H1 (cell line): ENCODE results near the gene TSFM. TPM values are rescaled to one million over a fixed set of nuclear protein-coding genes. Genes with fewer than 3 reads are reported as not detected.

Experiments
- CTCF ChIA-PET: fragments of 300-600 bp; sonication (Branson Sonifier 250); formaldehyde crosslinking; loops from one replicate; lab custom pipeline; 2021; ENCODE audit not compliant: partially characterized antibody; lab: Charles Lee
- POLR2A ChIA-PET: fragments of 300-600 bp; sonication (Branson Sonifier 250); formaldehyde crosslinking; loops from one replicate; lab custom pipeline; 2021; ENCODE audit warnings: inconsistent platforms; ENCODE audit not compliant: partially characterized antibody; lab: Charles Lee
- DNase-seq, 2 experiments: peaks; one replicate each; pipeline versions ENCODE4 v3.0.0 to v3.0.0-alpha.2; 2010 to 2022; ENCODE audit warnings: low spot score in 2 of 2, low read depth in 1 of 2, mixed read lengths in 1 of 2
- FAIRE-seq: peaks from 2 replicates; lab custom pipeline; 2011; peaks lifted over from hg19 to GRCh38; lab: Jason Lieb, UNC
- H2AFZ ChIP-seq: 2 replicates; pipeline ENCODE4 v1.8.1; 2012; ENCODE audit warnings: low read length, inconsistent platforms
- H2AK5ac ChIP-seq: 2 replicates; pipeline ENCODE4 v1.6.1; 2013; ENCODE audit warnings: low read depth, low read length
- H2BK120ac ChIP-seq: replicated peaks from 2 replicates; pipeline ENCODE3; 2013; ENCODE audit warnings: low read depth, low read length, inconsistent platforms
- H2BK12ac ChIP-seq: 2 replicates; pipeline ENCODE4 v1.6.1; 2013; ENCODE audit warnings: low read depth, low read length
- H2BK15ac ChIP-seq: 2 replicates; pipeline ENCODE4 v1.6.1; 2013; ENCODE audit warnings: low read length
- H2BK20ac ChIP-seq: 2 replicates; pipeline ENCODE4 v1.6.1; 2013; ENCODE audit warnings: low read length
- H2BK5ac ChIP-seq: 2 replicates; pipeline ENCODE4 v1.6.1; 2013; ENCODE audit warnings: low read depth, low read length
- H3K14ac ChIP-seq: 2 replicates; pipeline ENCODE4 v1.6.1; 2013; ENCODE audit warnings: inconsistent platforms; ENCODE audit not compliant: insufficient read length
- H3K18ac ChIP-seq: 2 replicates; pipeline ENCODE4 v1.6.1; 2013; ENCODE audit warnings: low read length; ENCODE audit errors: extremely low read depth
- H3K23ac ChIP-seq: 2 replicates; pipeline ENCODE4 v1.6.1; 2013; ENCODE audit warnings: inconsistent platforms; ENCODE audit not compliant: insufficient read length
- H3K23me2 ChIP-seq: 2 replicates; pipeline ENCODE4 v1.6.1; 2013; ENCODE audit warnings: low read depth, low read length
- H3K27ac ChIP-seq: 2 replicates; pipeline ENCODE4 v1.6.1; 2011; ENCODE audit warnings: low read depth, low read length, inconsistent platforms
- H3K27me3 ChIP-seq, 4 experiments: replicated peaks in 1 of 4; 1 replicate in 1 of 4; 2 replicates in 3 of 4; pipeline versions ENCODE4 v1.6.1 to v1.8.1; 2011 to 2013; ENCODE audit warnings: low read length in 3 of 4, mild to moderate bottlenecking in 3 of 4, inconsistent platforms in 2 of 4, mixed read lengths in 2 of 4, moderate library complexity in 1 of 4; ENCODE audit not compliant: control insufficient read depth in 3 of 4, insufficient read depth in 3 of 4; ENCODE audit errors: extremely low read depth in 1 of 4
- H3K36me3 ChIP-seq, 4 experiments: 2 replicates each; pipeline versions ENCODE4 v1.6.1 to v1.8.1; 2011 to 2013; ENCODE audit warnings: mild to moderate bottlenecking in 4 of 4, low read length in 3 of 4, moderate library complexity in 2 of 4, control low read depth in 1 of 4, inconsistent platforms in 1 of 4; ENCODE audit not compliant: insufficient read depth in 4 of 4, control insufficient read depth in 2 of 4
- H3K4ac ChIP-seq: replicated peaks from 2 replicates; pipeline ENCODE3; 2013; ENCODE audit warnings: low read length, low read depth, mixed read lengths, inconsistent platforms; ENCODE audit not compliant: insufficient read length
- H3K4me1 ChIP-seq, 4 experiments: replicated peaks in 1 of 4; 1 replicate in 1 of 4; 2 replicates in 3 of 4; pipeline versions ENCODE4 v1.6.1 to v1.8.1; 2011 to 2013; ENCODE audit warnings: low read length in 3 of 4, inconsistent platforms in 2 of 4, mixed read lengths in 1 of 4; ENCODE audit not compliant: insufficient read depth in 4 of 4, control insufficient read depth in 3 of 4
- H3K4me2 ChIP-seq, 2 experiments: 2 replicates each; pipeline versions ENCODE4 v1.6.1 to v1.8.1; 2011 to 2013; ENCODE audit warnings: low read depth in 2 of 2, low read length in 2 of 2, control low read depth in 1 of 2, inconsistent platforms in 1 of 2, mild to moderate bottlenecking in 1 of 2; ENCODE audit not compliant: insufficient read depth in 1 of 2
- H3K4me3 ChIP-seq, 4 experiments: fragments of 200-600, 300-600 bp in 1 of 4; sonication (generic), shearing (Covaris generic), sonication (Bioruptor Twin) in 1 of 4; 2 replicates each; pipeline versions ENCODE4 v1.5.1 to v1.8.1; 2011 to 2016; ENCODE audit warnings: low read length in 4 of 4, low read depth in 3 of 4, control low read depth in 2 of 4, inconsistent platforms in 2 of 4, mild to moderate bottlenecking in 2 of 4, mixed read lengths in 1 of 4, moderate library complexity in 1 of 4; ENCODE audit not compliant: insufficient read depth in 2 of 4; ENCODE audit errors: extremely low read depth in 1 of 4
- H3K56ac ChIP-seq: replicated peaks from 2 replicates; pipeline ENCODE3; 2013; ENCODE audit warnings: low read depth, mild to moderate bottlenecking, mixed read lengths, low read length, inconsistent platforms; ENCODE audit not compliant: insufficient read length
- H3K79me1 ChIP-seq: 2 replicates; pipeline ENCODE4 v1.6.1; 2013; ENCODE audit warnings: low read depth, low read length, control low read depth
- H3K79me2 ChIP-seq, 2 experiments: 2 replicates each; pipeline versions ENCODE4 v1.6.1 to v1.8.1; 2012 to 2013; ENCODE audit warnings: low read length in 2 of 2, mild to moderate bottlenecking in 2 of 2, inconsistent platforms in 1 of 2; ENCODE audit not compliant: insufficient read depth in 2 of 2, control insufficient read depth in 1 of 2
- H3K9ac ChIP-seq, 4 experiments: replicated peaks in 1 of 4; 1 replicate in 1 of 4; 2 replicates in 3 of 4; pipeline versions ENCODE4 v1.6.1 to v1.8.1; 2011 to 2013; ENCODE audit warnings: low read depth in 3 of 4, low read length in 3 of 4, control low read depth in 2 of 4, mild to moderate bottlenecking in 2 of 4, moderate library complexity in 2 of 4, inconsistent platforms in 1 of 4; ENCODE audit errors: extremely low read depth in 1 of 4
- H3K9me3 ChIP-seq, 2 experiments: 2 replicates each; pipeline versions ENCODE4 v1.6.1 to v1.8.1; 2012 to 2013; ENCODE audit warnings: mild to moderate bottlenecking in 2 of 2, moderate library complexity in 2 of 2, control low read depth in 1 of 2, inconsistent platforms in 1 of 2, low read depth in 1 of 2, low read length in 1 of 2, mixed read lengths in 1 of 2; ENCODE audit not compliant: insufficient read depth in 2 of 2
- H4K20me1 ChIP-seq, 2 experiments: replicated peaks in 1 of 2; 2 replicates each; pipeline versions ENCODE3 to v1.8.1; 2011 to 2013; ENCODE audit warnings: inconsistent platforms in 2 of 2, low read length in 2 of 2, mild to moderate bottlenecking in 1 of 2; ENCODE audit not compliant: insufficient read depth in 2 of 2, control insufficient read depth in 1 of 2
- H4K5ac ChIP-seq: 2 replicates; pipeline ENCODE4 v1.6.1; 2013; ENCODE audit warnings: low read length, low read depth, mixed read lengths, inconsistent platforms; ENCODE audit not compliant: insufficient read length
- H4K8ac ChIP-seq: 2 replicates; pipeline ENCODE4 v1.8.0; 2013; ENCODE audit warnings: mild to moderate bottlenecking, moderate library complexity, low read length, inconsistent platforms; ENCODE audit not compliant: insufficient read depth; ENCODE audit errors: extremely low read depth
- H4K91ac ChIP-seq: replicated peaks from 2 replicates; pipeline ENCODE3; 2013; ENCODE audit warnings: low read length, mixed read lengths, inconsistent platforms; ENCODE audit not compliant: insufficient read length
- BCL11A ChIP-seq, 2 experiments: IDR thresholded peaks; one replicate each; pipeline ENCODE4 v1.6.1; 2011; ENCODE audit warnings: low read depth in 2 of 2, low read length in 2 of 2, mild to moderate bottlenecking in 2 of 2
- EZH2 ChIP-seq: fragments of 200-600 bp; sonication (generic); IDR thresholded peaks from 2 replicates; pipeline ENCODE4 v1.7.1; 2012; ENCODE audit warnings: low read depth, mild to moderate bottlenecking, moderate library complexity, low read length, inconsistent platforms; ENCODE audit not compliant: severe bottlenecking
- JUND ChIP-seq: IDR thresholded peaks from 2 replicates; pipeline ENCODE4 v1.6.1; 2011; ENCODE audit warnings: mild to moderate bottlenecking, improper control_type of control experiment, low read length
- MAX ChIP-seq: IDR thresholded peaks from 2 replicates; pipeline ENCODE4 v1.6.1; 2012; ENCODE audit warnings: inconsistent platforms
- POLR2A ChIP-seq, 2 experiments: IDR thresholded peaks; 1 replicate in 1 of 2; 2 replicates in 1 of 2; pipeline ENCODE4 v1.6.1; 2011; ENCODE audit warnings: low read depth in 2 of 2, low read length in 2 of 2, mild to moderate bottlenecking in 2 of 2; ENCODE audit errors: control extremely low read depth in 1 of 2
- POLR2AphosphoS5 ChIP-seq: IDR thresholded peaks from 2 replicates; pipeline ENCODE4 v1.6.1; 2011; ENCODE audit warnings: low read depth, low read length
- RAD21 ChIP-seq, 2 experiments: IDR thresholded peaks in 1 of 2; conservative IDR thresholded peaks in 1 of 2; 2 replicates each; pipeline ENCODE4 v1.6.1; 2011; ENCODE audit warnings: low read depth in 2 of 2, low read length in 2 of 2, improper control_type of control experiment in 1 of 2, inconsistent platforms in 1 of 2, mild to moderate bottlenecking in 1 of 2, moderate library complexity in 1 of 2
- RBBP5 ChIP-seq: IDR thresholded peaks from 2 replicates; pipeline ENCODE4 v1.7.1; 2012; ENCODE audit warnings: low read depth, mild to moderate bottlenecking, inconsistent platforms, low read length, moderate library complexity, borderline replicate concordance
- RFX5 ChIP-seq: IDR thresholded peaks from 2 replicates; pipeline ENCODE4 v1.6.1; 2011; ENCODE audit warnings: low read depth, low read length, improper control_type of control experiment, borderline replicate concordance
- SP4 ChIP-seq: IDR thresholded peaks from 2 replicates; pipeline ENCODE4 v1.6.1; 2012; ENCODE audit warnings: low read length, inconsistent platforms
- SRF ChIP-seq: IDR thresholded peaks from 2 replicates; pipeline ENCODE4 v1.6.1; 2011; ENCODE audit warnings: mild to moderate bottlenecking, low read depth, low read length, moderate library complexity
- SUZ12 ChIP-seq: fragments of 200-600 bp; sonication (generic); IDR thresholded peaks from 2 replicates; pipeline ENCODE4 v1.6.1; 2012; ENCODE audit warnings: mild to moderate bottlenecking, inconsistent platforms, low read length, moderate library complexity, mixed read lengths
- TAF7 ChIP-seq: optimal IDR thresholded peaks from 2 replicates; pipeline ENCODE3; 2011; ENCODE audit warnings: low read depth, mild to moderate bottlenecking, inconsistent platforms, low read length, moderate library complexity, borderline replicate concordance
- WGBS, 2 experiments: shearing (Covaris generic) in 1 of 2; methylation state at CpG; one replicate each; pipeline versions ENCODE4 v1.1.6 to v1.1.7; 2013 to 2015; ENCODE audit warnings: low lambda C conversion rate in 2 of 2, mixed read lengths in 2 of 2, inconsistent platforms in 1 of 2, low coverage in 1 of 2, missing lambda C conversion rate in 1 of 2; ENCODE audit not compliant: insufficient replicate concordance in 2 of 2, insufficient coverage in 1 of 2, insufficient read length in 1 of 2; ENCODE audit errors: extremely low coverage in 1 of 2, missing lambda C conversion rate in 1 of 2; 5-methylcytosine and 5-hydroxymethylcytosine counted together
- polyA plus RNA-seq, 7 experiments: library from polyadenylated mRNA; depleted of rRNA in 3 of 7; stranded (reverse) in 5 of 7; unstranded in 2 of 7; fragments of >200 nt in 5 of 7; fragments of 200-250 nt in 2 of 7; gene quantifications; 1 replicate in 5 of 7; 2 replicates in 1 of 7; 4 replicates in 1 of 7; pipeline versions ENCODE4 v1.2.1 to v1.2.3, GENCODE V29; 2011 to 2013; ENCODE audit warnings: missing spikeins in 2 of 7, mixed read lengths in 2 of 7
- total RNA-seq: library from RNA; stranded (reverse); fragmentation: NEBNext Ultra II Directional; extraction: Animal tissue kit (Norgen Biotek cat#: 25700); gene quantifications from 2 replicates; pipeline ENCODE4 v1.2.1, GENCODE V29; 2021

Gene TSFM
- total and polyA plus RNA-seq, 2 of the 8 experiments (the other 6 are each of a cell fraction or from before 2014, with no cell fraction given): 17.4 to 49.8 TPM

GRCh38 chr12:57767876-57768275, 14.7 kb upstream of the TSFM start:
- H3K9ac ChIP-seq: no peak overlapping the region
- no peak overlapping the region for H2BK5ac ChIP-seq
- peaks cover 33% of the 10 kb centered on the region for H3K23me2 ChIP-seq
- FAIRE-seq: no peak
- H3K23ac ChIP-seq: no peak overlapping the region
- H3K14ac ChIP-seq: no peak overlapping the region
- no peak overlapping the region for H2BK120ac ChIP-seq
- ChIA-PET POLR2A (interaction anchor here (0.6 to 5.3 kb wide), 13 partner anchors 9 to 77 kb away, joined by 3 to 35 read pairs (median 4); partner anchors contain the start of genes CDK4, TSFM and TSPAN31), CTCF (interaction anchor here (1.0 to 3.9 kb wide), 9 partner anchors 9 to 145 kb away, joined by 3 to 40 read pairs (median 6); partner anchors contain the start of gene TSFM)
- H2BK20ac ChIP-seq: no peak overlapping the region
- no peak overlapping the region for H3K4me3 ChIP-seq
- H2BK15ac ChIP-seq: no peak overlapping the region
- H2AK5ac ChIP-seq: no peak overlapping the region
- no peak overlapping the region for H2BK12ac ChIP-seq
- no peak overlapping the region for H4K5ac ChIP-seq
- H3K79me2 ChIP-seq: 0 out of 4 replicates have a peak, but pooled peaks cover 0 to 7% of the 10 kb centered on the region in 2 experiments
- H2AFZ ChIP-seq: no peak overlapping the region
- H3K4ac ChIP-seq: no peak overlapping the region
- H3K18ac ChIP-seq: no peak overlapping the region
- no peak overlapping the region for H3K27ac ChIP-seq
- WGBS, 2 experiments: 87% methylated on average over 3 of the region's 3 CpGs; no CpG with 5 or more reads in 1 of the 2 experiments
- no peaks in the 10 kb centered on the region; the same call in 1 of the 2 replicates for H3K79me1 ChIP-seq
- peaks cover 11 to 17% (median 14%) of the 10 kb centered on the region in 4 experiments; a peak in 7 of 8 replicates for H3K36me3 ChIP-seq
- peaks cover 22 to 39% (median 37%) of the 10 kb centered on the region in 4 experiments for H3K27me3 ChIP-seq
- peaks cover 0 to 4% of the 10 kb centered on the region in 2 experiments for H4K20me1 ChIP-seq
- H3K4me2 ChIP-seq: no peak overlapping the region; a peak in 1 of 4 replicates
- H3K56ac ChIP-seq: no peak overlapping the region
- no peaks in the 10 kb centered on the region for H3K9me3 ChIP-seq
- H3K4me1 ChIP-seq: peaks cover 13 to 25% (median 20%) of the 10 kb centered on the region in 4 experiments
- DNase-seq: no peak
- H4K8ac ChIP-seq: no peak overlapping the region
- no peak overlapping the region for H4K91ac ChIP-seq
- TF ChIP-seq MAX (no peak), SRF (no peak), POLR2AphosphoS5 (no peak), SUZ12 (no peak), POLR2A (IDR thresholded peaks at IDR 0.05; ENCODE audit: control extremely low read depth in 1 of 2, low read depth in 2 of 2, low read length in 2 of 2) (no peak), JUND (no peak), EZH2 (no peak), TAF7 (no peak), RBBP5 (no peak), RFX5 (no peak), SP4 (no peak), BCL11A (IDR thresholded peaks at IDR 0.05; ENCODE audit: low read depth in 2 of 2, low read length in 2 of 2) (no peak), RAD21 (IDR thresholded peaks at IDR 0.05 in 1 of 2, conservative IDR thresholded peaks at IDR 0.05 in 1 of 2; ENCODE audit: low read depth in 2 of 2, low read length in 2 of 2) (no peak)
